22Rv1 (cell line): Measurements from ENCODE around the gene ATP8B4.

Experiments
- ZFX ChIP-seq: fragments of 450-650 bp; IDR thresholded peaks from 2 replicates; pipeline ENCODE4 v1.6.1; 2017; ENCODE audit warnings: antibody characterized with exemption, borderline replicate concordance
- TF ChIP-seq, protein P1 (sequence below): fragments of 450-650 bp; IDR thresholded peaks from 2 replicates; pipeline ENCODE4 v1.5.1; 2017; ENCODE audit warnings: mild to moderate bottlenecking

- TF ChIP-seq ZFX = no peak
- TF ChIP-seq, protein P1, sequence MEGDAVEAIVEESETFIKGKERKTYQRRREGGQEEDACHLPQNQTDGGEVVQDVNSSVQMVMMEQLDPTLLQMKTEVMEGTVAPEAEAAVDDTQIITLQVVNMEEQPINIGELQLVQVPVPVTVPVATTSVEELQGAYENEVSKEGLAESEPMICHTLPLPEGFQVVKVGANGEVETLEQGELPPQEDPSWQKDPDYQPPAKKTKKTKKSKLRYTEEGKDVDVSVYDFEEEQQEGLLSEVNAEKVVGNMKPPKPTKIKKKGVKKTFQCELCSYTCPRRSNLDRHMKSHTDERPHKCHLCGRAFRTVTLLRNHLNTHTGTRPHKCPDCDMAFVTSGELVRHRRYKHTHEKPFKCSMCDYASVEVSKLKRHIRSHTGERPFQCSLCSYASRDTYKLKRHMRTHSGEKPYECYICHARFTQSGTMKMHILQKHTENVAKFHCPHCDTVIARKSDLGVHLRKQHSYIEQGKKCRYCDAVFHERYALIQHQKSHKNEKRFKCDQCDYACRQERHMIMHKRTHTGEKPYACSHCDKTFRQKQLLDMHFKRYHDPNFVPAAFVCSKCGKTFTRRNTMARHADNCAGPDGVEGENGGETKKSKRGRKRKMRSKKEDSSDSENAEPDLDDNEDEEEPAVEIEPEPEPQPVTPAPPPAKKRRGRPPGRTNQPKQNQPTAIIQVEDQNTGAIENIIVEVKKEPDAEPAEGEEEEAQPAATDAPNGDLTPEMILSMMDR = peak; percentile 8; the same call in 1 of the 2 replicates
Observed at GRCh38 chr15:49877117-49877872, 241.7 kb downstream of the ATP8B4 start.
